Activated CD4-positive, alpha-beta T cell treated with anti-CD3 and anti-CD28 coated beads for 4 hours (primary cell): ENCODE data around the gene CD82.
"Not testable (repeated sequence)": the region's sequence is repeated elsewhere in the genome, so short reads cannot be mapped to it uniquely, and the experiment has no call there.

Source experiments
- DNase-seq, 2 donors: peaks; one replicate each; pipeline ENCODE4 v3.0.0-alpha.2; 2020

The CD82 gene

DNA sequence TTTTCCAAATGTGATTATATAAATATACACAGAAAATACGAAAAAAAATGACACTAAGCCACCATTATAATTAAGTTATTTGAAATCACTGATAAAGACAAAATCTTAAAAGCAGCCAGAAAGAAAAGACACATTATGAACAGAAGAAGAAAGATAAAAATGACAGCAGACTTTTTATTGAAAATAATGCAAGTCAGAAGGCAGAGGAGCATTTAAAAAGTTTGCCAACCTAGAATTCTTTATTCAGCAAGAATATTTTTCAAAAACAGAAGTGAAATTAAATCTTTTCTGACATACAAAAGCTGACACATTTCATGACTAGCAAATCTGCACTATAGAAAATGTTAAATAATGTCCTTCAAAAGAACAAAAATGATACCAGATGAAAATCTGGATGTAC is 77.8 kb downstream of the CD82 start:
- DNase-seq: no peak

DNA sequence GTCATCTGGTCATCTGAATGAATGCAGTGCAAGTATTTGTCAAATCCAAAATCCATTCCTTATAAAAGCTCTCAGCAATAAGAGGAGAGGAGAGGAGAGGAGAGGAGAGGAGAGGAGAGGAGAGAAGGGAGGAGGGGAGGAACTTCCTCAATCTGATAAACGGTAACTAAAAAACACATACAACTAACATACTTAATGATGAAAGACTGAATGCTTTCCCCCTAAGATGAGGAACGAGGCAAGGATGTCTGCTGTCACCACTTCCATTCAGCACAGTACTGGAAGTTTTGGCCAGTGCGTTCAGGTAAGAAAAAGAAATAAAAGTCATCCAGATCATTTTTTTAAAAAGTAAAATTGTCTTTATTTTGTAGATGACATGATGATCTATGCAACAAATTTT is 80.4 kb downstream of the CD82 start:
- no peak for DNase-seq

- not testable (repeated sequence) for DNase-seq
Measured at GRCh38 chr11:44647255-44647955, 81.9 kb downstream of the CD82 start.

DNA sequence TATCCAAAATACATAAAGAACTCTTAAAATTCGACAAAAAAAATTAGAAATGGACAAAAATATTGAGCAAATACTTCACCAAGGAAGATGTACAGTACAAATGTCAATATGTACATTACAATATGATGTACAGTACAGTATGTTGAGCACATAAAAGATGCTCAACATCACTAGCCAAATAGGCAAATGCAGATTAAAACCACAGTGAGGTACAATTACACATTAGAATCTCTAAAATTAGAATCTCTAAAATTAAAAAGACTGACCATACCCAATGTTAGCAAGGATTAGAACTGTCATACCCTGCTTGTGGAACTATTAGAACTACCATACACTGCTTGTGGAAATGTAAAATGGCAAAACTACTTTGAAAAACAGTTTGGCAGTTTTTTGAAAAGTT is 82.6 kb downstream of the CD82 start:
- DNase-seq: no peak

DNA sequence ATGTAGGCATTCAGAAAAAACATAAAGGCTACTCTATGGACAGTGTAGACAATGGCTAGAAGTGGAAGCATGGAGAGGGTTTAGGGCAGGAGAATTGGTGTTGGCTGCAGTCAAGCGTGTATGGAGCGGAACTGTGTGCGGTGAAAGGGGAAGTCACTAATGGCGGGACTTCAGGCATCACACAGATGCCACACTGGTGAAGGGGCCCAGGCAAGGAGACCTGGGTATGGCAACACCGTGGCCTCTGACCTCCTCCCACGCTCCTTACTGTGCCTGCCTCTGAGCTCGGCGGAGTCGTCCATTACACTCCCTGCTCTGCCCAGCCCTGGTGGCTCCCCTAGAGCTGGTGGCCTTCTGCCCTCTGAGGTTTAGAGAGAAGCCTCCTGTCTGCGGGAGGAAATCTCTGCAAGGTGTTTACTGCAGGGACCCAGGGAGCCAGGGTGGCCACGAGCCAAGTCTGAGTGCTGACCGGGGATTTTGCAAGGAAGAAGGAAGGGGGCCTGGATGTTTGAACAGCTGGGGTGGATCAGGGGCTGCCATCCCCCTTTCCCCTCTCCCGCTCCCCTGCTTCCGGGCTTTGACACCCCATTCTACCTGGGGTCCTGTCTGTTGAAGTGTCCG is 86.2 kb downstream of the CD82 start:
- no peak for DNase-seq

DNA sequence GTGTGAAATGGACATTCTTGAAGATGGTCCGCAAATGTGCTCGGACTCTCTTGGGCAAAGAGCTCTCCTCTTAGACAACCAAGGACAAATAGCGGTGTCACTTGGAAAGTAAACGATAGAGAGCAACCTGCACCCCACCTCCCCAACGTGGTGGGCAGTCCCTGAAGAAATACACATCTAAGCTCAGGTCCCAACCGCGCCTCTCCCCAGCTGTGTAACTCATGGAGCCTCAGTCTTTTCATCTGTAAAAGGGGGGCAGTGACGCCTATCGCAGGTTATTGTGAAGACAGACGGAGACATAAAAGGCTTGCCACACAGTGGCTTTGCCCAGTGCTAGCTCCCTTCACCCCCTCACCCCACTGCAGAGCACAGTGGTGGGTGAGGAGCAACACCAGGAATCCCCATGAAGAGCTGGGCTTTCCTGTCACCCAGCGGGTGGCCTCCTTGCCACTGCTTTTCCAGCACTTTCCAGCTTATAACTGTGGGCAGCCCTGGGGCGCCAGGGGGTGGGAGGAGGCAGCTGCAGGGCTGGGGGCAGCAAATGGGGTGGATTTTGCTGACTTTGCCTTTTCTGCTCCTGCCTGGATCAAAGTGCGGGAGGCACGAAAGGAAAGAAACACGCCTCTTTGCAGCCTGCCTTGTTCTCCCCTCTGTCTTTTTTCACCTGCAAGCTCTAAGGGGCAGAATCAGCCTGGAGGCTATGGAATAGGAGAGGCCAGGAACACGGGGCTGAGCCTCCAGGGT is 87.6 kb downstream of the CD82 start:
- DNase-seq: no peak

DNA sequence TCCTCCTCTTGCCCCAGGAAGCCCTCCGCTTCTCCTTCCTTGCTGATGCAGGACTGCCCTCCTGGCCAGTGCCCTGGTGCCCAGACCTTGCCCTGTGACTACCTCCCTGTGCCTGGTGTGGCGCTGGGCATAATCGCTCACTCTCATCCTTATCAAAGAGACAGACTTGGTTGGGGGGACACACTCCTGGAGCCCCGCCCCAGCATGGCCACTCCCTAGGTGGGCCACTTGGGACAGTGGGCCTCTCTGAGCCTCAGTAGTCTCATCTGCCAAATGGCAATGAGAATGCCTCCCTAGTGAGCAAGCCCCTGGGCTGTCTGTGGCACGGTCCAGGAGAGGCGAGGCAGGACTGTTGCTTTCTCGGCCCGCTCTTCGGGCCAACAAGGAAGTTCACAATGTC is 88.6 kb downstream of the CD82 start:
- no peak for DNase-seq

GRCh38 chr11:44654596-44654995 is 89.1 kb downstream of the CD82 start:
- DNase-seq: no peak

DNA sequence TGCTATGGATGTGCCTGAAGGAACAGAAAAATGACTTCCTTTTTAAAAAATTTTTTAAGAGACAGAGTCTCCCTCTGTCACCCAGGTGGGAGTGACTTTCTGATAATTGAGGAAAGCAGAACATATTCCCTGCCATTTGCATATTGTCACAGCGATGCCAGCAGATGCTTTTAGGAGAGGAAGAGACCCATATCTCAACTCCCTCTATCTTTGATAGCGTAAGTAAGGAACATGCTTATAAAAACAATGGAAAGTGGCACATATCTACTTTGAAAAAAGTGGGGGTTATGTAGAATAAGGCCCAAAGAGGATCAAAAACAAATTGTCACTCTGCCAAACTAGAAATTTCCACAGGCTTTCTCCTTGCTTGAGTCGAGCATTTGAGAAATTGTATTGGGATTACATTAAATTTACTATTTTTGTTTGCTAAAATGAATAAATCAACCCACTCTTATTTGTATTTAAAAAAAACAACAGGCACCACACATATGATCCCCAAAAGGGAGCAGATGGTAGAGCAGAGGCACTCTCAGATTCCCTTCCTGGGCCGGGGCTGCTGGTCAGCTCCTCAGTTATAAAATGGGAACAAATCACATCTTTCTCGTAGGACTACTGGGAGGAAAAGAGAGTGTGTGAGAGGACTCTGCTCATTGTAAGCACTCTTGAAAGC is 92.5 kb downstream of the CD82 start:
- no peak for DNase-seq

DNA sequence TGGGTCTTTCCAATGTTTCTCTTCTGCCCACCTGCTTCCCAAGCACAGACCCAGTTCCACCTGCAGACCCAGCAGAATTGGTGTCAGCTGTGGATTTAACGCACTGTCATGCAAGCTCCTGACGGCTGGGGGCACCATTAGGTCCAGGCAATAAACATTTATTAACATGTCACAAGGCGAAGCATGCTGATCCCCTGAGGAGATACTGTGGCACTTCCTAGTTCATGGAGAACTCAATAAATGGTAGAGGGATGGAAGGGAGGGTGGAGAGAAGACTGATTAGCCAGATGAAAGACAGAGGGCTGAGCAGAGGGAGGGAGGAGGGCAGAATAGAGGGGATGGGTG is 93.0 kb downstream of the CD82 start:
- DNase-seq: peak in 1 of 2 donors; percentile 14

- no peak for DNase-seq
Measured at GRCh38 chr11:44659641-44660040, 94.2 kb downstream of the CD82 start.

DNA sequence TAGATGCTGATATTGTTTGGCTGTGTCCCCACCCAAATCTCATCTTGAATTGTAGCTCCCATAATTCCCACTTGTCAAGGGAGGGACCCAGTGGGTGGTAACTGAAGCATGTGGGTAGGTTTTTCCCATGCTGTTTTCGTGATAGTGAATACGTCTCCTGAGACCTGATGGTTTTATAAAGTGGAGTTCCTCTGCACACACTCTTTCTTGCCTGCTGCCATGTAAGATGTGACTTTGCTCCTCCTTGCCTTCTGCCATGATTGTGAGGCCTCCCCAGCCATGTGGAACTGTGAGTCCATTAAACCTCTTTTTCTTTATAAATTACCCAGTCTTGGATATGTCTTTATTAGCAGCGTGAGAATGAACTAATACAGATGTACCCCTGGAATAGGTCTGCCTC is 95.1 kb downstream of the CD82 start:
- not testable (repeated sequence) for DNase-seq

- DNase-seq: no peak
Measured at GRCh38 chr11:44661311-44661717, 95.9 kb downstream of the CD82 start.
